Measurements from ENCODE around the gene MED31.
"Not testable (repeated sequence)": the region's sequence is repeated elsewhere in the genome, so short reads cannot be mapped to it uniquely, and the experiment has no call there.

MED31 gene

DNA sequence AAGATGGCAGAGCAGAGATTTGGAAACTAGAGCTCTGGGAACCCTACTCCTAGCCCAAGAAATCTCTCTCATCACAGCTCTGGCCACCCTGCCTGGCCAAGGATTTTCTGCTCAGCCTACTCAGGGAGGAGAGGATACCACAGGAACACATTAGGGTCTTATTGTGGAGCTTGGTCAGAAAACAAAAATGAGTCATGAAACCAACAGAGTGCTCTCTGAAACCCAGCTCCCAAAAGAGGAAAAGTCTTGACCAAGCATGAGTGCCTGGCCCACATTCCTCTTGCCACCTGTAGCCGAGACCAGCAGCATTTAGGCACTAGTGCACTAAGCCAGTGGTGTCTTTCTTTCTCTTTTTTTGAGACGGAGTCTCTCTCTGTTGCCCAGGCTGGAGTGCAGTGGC is 43.6 kb upstream of the MED31 start:
- no peak for DNase-seq (ENCODE audit: low read depth)
- TF ChIP-seq, protein P1, sequence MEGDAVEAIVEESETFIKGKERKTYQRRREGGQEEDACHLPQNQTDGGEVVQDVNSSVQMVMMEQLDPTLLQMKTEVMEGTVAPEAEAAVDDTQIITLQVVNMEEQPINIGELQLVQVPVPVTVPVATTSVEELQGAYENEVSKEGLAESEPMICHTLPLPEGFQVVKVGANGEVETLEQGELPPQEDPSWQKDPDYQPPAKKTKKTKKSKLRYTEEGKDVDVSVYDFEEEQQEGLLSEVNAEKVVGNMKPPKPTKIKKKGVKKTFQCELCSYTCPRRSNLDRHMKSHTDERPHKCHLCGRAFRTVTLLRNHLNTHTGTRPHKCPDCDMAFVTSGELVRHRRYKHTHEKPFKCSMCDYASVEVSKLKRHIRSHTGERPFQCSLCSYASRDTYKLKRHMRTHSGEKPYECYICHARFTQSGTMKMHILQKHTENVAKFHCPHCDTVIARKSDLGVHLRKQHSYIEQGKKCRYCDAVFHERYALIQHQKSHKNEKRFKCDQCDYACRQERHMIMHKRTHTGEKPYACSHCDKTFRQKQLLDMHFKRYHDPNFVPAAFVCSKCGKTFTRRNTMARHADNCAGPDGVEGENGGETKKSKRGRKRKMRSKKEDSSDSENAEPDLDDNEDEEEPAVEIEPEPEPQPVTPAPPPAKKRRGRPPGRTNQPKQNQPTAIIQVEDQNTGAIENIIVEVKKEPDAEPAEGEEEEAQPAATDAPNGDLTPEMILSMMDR (IDR thresholded peaks at IDR 0.05; ENCODE audit: control insufficient read depth, insufficient read depth, low read depth, low read length, missing control alignments) = no peak

DNA sequence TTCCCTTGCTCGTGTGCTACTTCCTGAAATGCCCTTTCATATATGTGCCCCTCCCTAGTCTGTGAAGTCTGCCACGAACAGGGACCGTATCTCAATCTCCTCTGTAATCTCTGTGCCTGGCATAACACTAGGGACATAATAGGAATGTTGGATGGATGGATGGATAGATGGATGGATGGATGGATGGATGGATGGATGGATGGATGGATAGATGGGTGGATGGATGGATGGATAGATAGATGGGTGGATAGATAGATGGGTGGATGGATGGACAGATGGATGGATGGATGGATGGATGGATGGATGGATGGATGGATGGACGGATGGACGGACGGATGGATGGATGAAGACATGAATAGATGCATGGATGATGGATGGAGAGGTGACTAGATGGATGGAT is 40.6 kb upstream of the MED31 start:
- not testable (repeated sequence) for DNase-seq (ENCODE audit: low read depth); H3K4me3 ChIP-seq (ENCODE audit: control insufficient read depth, low read depth, low read length)

More for the DNA sequence above, 43.6 kb upstream of the MED31 start:
- H3K4me3 ChIP-seq (ENCODE audit: control insufficient read depth, low read depth, low read length) = no peak overlapping the region

DNA sequence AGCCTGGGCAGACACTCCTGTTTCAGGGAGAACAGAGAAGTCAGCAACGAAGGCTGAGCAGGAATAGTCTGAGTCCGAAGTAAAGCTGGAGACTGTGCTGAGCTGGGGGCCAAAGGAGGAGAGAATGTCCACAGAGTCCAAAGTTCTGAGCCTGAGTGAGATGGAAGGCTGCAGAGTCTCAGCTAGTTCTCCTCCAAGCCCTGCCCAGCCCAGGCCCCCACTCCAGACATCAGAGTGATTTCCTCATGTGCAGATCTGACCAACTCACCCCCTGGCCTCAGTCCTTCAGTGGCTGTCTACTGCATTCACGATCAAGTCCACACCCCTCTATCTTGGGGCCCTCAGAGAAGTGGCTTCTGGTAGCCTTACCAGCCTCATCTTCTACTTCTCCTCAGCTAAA is 40.1 kb upstream of the MED31 start:
- no peak overlapping the region for H3K4me3 ChIP-seq (ENCODE audit: control insufficient read depth, low read depth, low read length)
- TF ChIP-seq, protein P1 (IDR thresholded peaks at IDR 0.05; ENCODE audit: control insufficient read depth, insufficient read depth, low read depth, low read length, missing control alignments) = no peak
- DNase-seq (ENCODE audit: low read depth) = no peak

GRCh38 chr17:6690641-6691040 is 39.2 kb upstream of the MED31 start:
- TF ChIP-seq, protein P1 (IDR thresholded peaks at IDR 0.05; ENCODE audit: control insufficient read depth, insufficient read depth, low read depth, low read length, missing control alignments) = no peak
- no peak for DNase-seq (ENCODE audit: low read depth)
- no peak overlapping the region for H3K4me3 ChIP-seq (ENCODE audit: control insufficient read depth, low read depth, low read length)

- H3K4me3 ChIP-seq (ENCODE audit: control insufficient read depth, low read depth, low read length) = no peak overlapping the region
- TF ChIP-seq, protein P1 (IDR thresholded peaks at IDR 0.05; ENCODE audit: control insufficient read depth, insufficient read depth, low read depth, low read length, missing control alignments) = no peak
- DNase-seq (ENCODE audit: low read depth) = no peak
Measured at GRCh38 chr17:6688944-6689343, 37.5 kb upstream of the MED31 start.

GRCh38 chr17:6686026-6686425 is 34.6 kb upstream of the MED31 start:
- H3K4me3 ChIP-seq (ENCODE audit: control insufficient read depth, low read depth, low read length) = no peak overlapping the region
- no peak for DNase-seq (ENCODE audit: low read depth)
- TF ChIP-seq, protein P1 (IDR thresholded peaks at IDR 0.05; ENCODE audit: control insufficient read depth, insufficient read depth, low read depth, low read length, missing control alignments) = no peak

DNA sequence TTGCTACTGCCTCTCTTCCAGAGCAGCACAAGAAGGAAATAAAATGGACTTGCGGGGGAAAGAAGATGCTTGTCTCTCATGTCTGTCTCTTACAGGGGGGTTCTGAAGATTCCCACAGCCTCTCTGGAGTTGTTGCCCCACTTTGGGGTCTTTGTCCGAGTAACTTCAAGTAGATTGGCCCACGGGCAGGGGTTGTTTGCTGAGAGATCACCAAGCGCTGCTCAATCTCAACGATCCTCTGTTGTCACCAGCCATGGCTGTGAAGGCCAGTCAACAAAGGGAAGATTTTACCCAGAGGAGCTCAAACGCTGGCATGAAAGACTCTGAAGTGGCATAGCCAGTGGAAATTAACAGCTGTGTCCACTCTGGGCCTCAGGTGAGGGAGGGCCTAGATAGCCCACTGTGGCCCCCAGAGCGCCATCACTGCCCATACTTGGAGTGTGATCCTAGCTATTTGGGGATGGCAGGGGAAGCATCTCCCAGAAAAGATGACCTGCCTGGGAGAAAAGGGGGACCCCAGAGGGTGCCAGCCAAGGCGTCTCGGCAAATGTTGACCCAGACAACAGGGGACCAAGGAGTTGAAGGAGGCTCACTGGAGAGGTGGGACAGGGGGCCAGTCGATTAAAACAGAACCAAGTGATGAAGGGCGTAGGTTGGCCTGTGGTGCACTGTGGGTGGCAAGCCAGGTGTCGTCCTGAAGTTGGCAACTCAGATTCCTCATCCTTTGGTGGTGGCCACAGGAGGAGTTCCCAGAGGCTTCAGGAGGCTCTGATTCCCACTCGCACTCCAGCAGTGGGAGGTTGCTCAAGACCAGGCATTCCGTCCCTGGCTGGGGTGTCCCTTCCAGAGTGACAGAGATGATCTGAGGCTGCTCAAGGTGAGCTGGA is 33.7 kb upstream of the MED31 start:
- TF ChIP-seq, protein P1 (IDR thresholded peaks at IDR 0.05; ENCODE audit: control insufficient read depth, insufficient read depth, low read depth, low read length, missing control alignments) = no peak

More for the DNA sequence above, 33.7 kb upstream of the MED31 start:
- no peak overlapping the region for H3K4me3 ChIP-seq (ENCODE audit: control insufficient read depth, low read depth, low read length)
- DNase-seq (ENCODE audit: low read depth) = no peak

All from AG09309 (cell line).